BE2C (cell line): ENCODE data around the gene C19orf25.

ENCODE experiments used
- DNase-seq: peaks from one replicate; pipeline ENCODE4 v3.0.0-alpha.2; 2020
- H3K27me3 ChIP-seq: fragments of 250-450 bp; sonication (Bioruptor Pico); 2 replicates; pipeline ENCODE4 v1.5.1; 2020; ENCODE audit warnings: mild to moderate bottlenecking
- H3K36me3 ChIP-seq: fragments of 250-450 bp; sonication (Bioruptor Pico); 2 replicates; pipeline ENCODE4 v1.5.1; 2020; ENCODE audit warnings: mild to moderate bottlenecking
- H3K4me1 ChIP-seq: fragments of 250-450 bp; sonication (Bioruptor Pico); 2 replicates; pipeline ENCODE4 v1.5.1; 2020
- H3K4me3 ChIP-seq: 2 replicates; pipeline ENCODE4 v1.5.1; 2011; ENCODE audit warnings: low read depth, low read length
- H3K9me3 ChIP-seq: fragments of 250-450 bp; sonication (Bioruptor Pico); 2 replicates; pipeline ENCODE4 v1.5.1; 2020
- TF ChIP-seq, protein P1 (sequence below): IDR thresholded peaks from 2 replicates; pipeline ENCODE4 v1.5.1; 2012; ENCODE audit warnings: mild to moderate bottlenecking, low read depth, low read length

C19orf25 gene

DNA sequence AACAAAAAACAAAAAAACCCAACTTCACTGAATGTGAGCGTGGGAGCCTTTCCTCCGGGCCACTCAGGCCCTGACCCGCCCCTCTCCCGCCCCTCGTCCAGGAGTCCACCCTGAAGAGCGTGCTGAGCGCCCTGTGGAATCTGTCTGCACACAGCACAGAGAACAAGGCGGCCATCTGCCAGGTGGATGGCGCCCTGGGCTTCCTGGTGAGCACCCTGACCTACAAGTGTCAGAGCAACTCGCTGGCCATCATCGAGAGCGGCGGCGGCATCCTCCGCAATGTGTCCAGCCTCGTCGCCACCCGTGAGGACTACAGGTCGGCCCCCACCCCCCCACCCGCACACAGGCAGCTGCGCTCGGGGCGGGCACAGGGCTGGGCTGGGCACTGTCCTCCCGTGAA, 17.2 kb downstream of the C19orf25 start:
- TF ChIP-seq, protein P1, sequence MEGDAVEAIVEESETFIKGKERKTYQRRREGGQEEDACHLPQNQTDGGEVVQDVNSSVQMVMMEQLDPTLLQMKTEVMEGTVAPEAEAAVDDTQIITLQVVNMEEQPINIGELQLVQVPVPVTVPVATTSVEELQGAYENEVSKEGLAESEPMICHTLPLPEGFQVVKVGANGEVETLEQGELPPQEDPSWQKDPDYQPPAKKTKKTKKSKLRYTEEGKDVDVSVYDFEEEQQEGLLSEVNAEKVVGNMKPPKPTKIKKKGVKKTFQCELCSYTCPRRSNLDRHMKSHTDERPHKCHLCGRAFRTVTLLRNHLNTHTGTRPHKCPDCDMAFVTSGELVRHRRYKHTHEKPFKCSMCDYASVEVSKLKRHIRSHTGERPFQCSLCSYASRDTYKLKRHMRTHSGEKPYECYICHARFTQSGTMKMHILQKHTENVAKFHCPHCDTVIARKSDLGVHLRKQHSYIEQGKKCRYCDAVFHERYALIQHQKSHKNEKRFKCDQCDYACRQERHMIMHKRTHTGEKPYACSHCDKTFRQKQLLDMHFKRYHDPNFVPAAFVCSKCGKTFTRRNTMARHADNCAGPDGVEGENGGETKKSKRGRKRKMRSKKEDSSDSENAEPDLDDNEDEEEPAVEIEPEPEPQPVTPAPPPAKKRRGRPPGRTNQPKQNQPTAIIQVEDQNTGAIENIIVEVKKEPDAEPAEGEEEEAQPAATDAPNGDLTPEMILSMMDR: no peak
- Histone ChIP-seq H3K4me1 (no peaks in the 10 kb centered on the region), H3K36me3 (peaks cover 30% of the 10 kb centered on the region), H3K27me3 (no peaks in the 10 kb centered on the region), H3K9me3 (no peaks in the 10 kb centered on the region), H3K4me3 (no peak overlapping the region)
- DNase-seq: no peak

DNA sequence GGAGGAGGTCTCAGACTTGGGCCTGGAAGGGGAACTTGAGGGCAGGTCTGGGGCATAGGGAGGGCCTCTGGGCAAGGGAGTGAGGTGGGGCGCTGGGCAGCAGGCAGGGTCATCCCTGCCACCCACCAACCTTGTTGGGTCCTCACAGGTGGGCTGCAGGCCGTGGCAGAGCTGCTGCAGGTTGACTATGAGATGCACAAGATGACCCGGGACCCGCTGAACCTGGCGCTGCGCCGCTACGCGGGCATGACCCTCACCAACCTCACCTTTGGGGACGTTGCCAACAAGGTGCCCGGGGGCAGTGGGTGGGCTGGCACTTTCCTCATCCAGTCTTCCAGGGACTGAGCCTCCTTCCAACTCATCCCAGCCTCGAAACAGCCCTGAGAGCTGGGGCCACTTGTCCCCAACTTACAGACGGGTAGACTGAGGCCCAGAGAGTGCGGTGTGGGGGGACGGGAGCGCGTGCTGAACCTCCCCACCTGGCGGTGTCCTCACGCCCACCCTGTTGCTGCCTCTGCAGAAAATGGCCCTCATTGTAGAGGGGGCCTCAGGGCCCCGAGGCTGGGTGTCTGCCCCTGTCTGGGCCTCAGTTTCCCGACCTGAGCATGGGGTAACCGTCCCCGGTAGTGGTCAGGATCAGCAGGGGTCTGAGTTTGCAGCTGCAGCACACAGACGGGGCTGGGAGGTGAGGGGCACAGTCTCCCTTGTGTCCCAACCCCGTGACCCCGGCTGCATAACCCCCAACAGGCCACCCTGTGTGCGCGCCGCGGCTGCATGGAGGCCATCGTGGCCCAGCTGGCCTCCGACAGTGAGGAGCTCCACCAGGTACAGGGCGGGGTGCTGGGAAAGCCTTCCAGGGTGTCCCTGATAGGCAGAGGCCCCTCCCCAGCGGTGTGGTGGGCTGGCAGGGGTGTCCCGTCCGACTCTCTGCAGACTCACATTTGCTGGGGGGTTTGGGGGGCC, 18.7 kb downstream of the C19orf25 start:
- H3K36me3 ChIP-seq: peaks cover 37% of the 10 kb centered on the region
- H3K4me3 ChIP-seq: no peak overlapping the region
- TF ChIP-seq, protein P1: no peak
- H3K4me1 ChIP-seq: no peaks in the 10 kb centered on the region
- no peaks in the 10 kb centered on the region for H3K9me3 ChIP-seq
- no peak for DNase-seq
- no peaks in the 10 kb centered on the region for H3K27me3 ChIP-seq

DNA sequence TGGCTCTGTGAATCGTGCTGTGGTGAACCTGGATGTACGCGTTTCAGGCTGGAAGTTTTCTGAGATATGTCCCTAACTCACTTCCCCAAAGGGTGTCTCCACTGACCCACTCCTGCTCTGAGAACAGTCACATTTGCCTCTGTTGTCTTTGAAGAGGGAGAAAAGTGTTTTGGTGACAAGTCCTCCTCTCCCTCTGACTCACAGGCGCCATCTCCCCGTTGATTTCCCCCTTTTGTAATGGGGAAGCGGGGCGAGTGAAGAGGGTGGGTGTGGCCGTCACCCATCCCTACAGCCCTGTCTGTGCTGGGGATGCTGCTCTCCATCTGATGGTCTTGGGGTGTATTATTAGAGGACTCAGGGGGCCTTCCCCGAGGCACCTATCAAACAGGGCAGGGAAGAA, 19.5 kb downstream of the C19orf25 start:
- H3K4me3 ChIP-seq: no peak overlapping the region
- no peaks in the 10 kb centered on the region for H3K4me1 ChIP-seq
- TF ChIP-seq, protein P1: no peak
- peaks cover 35% of the 10 kb centered on the region for H3K36me3 ChIP-seq
- DNase-seq: no peak
- H3K9me3 ChIP-seq: no peaks in the 10 kb centered on the region
- no peaks in the 10 kb centered on the region for H3K27me3 ChIP-seq

DNA sequence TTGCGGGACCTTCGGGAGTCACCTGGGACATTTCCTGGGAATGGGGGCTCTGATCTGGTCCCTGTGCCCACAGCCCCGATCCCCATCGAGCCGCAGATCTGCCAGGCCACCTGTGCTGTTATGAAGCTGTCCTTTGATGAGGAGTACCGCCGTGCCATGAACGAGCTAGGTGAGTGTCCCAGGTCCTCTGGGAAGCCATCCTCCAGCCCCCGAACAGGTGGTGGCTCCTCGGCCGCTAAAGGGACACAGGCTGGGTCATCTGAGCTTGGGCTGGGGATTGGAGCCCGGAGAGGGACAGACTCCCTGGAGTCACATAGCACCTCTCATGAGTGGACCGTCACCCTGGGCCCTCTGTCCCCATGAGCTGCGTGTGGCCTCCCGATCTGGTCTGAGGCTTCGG, 21.1 kb downstream of the C19orf25 start:
- no peak overlapping the region for H3K4me3 ChIP-seq
- no peaks in the 10 kb centered on the region for H3K27me3 ChIP-seq
- no peak for DNase-seq

DNA sequence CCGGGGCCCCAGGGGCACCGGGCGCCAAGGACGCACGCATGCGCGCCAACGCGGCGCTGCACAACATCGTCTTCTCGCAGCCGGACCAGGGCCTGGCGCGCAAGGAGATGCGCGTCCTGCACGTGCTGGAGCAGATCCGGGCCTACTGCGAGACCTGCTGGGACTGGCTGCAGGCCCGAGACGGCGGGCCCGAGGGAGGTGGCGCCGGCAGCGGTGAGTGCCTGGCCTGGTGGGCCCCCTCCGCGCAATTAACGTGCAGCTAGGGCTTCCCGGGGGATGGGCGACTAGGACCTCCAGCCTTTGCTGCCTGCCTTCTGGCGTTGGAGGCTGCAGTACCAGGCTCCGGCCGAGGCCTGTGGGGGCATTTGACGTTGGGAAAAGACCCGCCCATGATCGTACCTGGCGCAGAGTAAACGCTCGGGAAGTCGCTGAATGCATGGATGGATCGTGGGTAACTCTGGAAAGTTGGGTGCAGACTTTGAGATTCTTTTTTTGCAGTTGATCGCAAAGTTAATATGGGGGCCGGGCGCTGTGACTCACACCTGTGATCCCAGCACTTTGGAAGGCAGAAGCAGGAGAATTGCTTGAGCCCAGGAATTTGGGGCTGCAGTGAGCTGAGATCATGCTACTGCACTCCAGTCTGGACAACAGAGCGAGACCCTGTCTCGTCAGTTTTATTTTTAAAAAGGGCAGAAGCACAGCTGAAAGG, 21.8 kb downstream of the C19orf25 start:
- H3K36me3 ChIP-seq: peaks cover 35% of the 10 kb centered on the region
- TF ChIP-seq, protein P1: no peak
- no peak overlapping the region for H3K4me3 ChIP-seq
- no peaks in the 10 kb centered on the region for H3K27me3 ChIP-seq
- H3K4me1 ChIP-seq: peaks cover 14% of the 10 kb centered on the region
- no peaks in the 10 kb centered on the region for H3K9me3 ChIP-seq
- no peak for DNase-seq

More for the DNA sequence above, 21.1 kb downstream of the C19orf25 start:
- H3K4me1 ChIP-seq: peaks cover 8% of the 10 kb centered on the region
- TF ChIP-seq, protein P1: no peak
- no peaks in the 10 kb centered on the region for H3K9me3 ChIP-seq
- H3K36me3 ChIP-seq: peaks cover 35% of the 10 kb centered on the region
